CD8-positive, alpha-beta memory T cell (primary cell): ENCODE measurements around the gene LBHD2. TPM values are rescaled to one million over a fixed set of nuclear protein-coding genes. Genes with fewer than 3 reads are reported as not detected.
A peak's percentile ranks its signal among the peaks of the same experiment; 100 is the strongest.

Source experiments
- CTCF ChIA-PET: fragments of 350-600 bp; sonication (Branson Sonifier 250); formaldehyde crosslinking; loops from one replicate; lab custom pipeline; 2021; ENCODE audit warnings: antibody characterized with exemption; lab: Charles Lee
- POLR2A ChIA-PET: fragments of 350-600 bp; sonication (Branson Sonifier 250); formaldehyde crosslinking; loops from one replicate; lab custom pipeline; 2021; ENCODE audit warnings: antibody characterized with exemption; lab: Charles Lee
- DNase-seq, 5 donors: peaks; one replicate each; pipeline versions ENCODE4 v3.0.0 to v3.0.0-alpha.2; 2020 to 2022; ENCODE audit warnings: mixed read lengths in 1 of 5
- H3K27ac ChIP-seq: one replicate; pipeline ENCODE4 v1.7.0; 2013; ENCODE audit warnings: low read depth, mild to moderate bottlenecking, low read length, moderate library complexity
- H3K27me3 ChIP-seq: 2 replicates; pipeline ENCODE4 v1.7.0; 2013; ENCODE audit warnings: low read length, mild to moderate bottlenecking; ENCODE audit not compliant: insufficient read depth, poor library complexity, severe bottlenecking
- H3K36me3 ChIP-seq: 2 replicates; pipeline ENCODE4 v1.7.0; 2013; ENCODE audit warnings: mild to moderate bottlenecking, low read length, moderate library complexity; ENCODE audit not compliant: insufficient read depth
- H3K4me1 ChIP-seq: 2 replicates; pipeline ENCODE4 v1.7.0; 2013; ENCODE audit warnings: mild to moderate bottlenecking, low read length, moderate library complexity; ENCODE audit not compliant: insufficient read depth
- H3K4me3 ChIP-seq: 2 replicates; pipeline ENCODE4 v1.7.0; 2013; ENCODE audit warnings: mild to moderate bottlenecking, low read length
- H3K9me3 ChIP-seq: 2 replicates; pipeline ENCODE4 v1.7.0; 2013; ENCODE audit warnings: mild to moderate bottlenecking, low read length
- H3K27ac Mint-ChIP-seq, 8 donors: one replicate each; pipeline ENCODE4 v1.8.0; 2020 to 2021; ENCODE audit warnings: mixed read lengths in 8 of 8, mild to moderate bottlenecking in 6 of 8, inconsistent platforms in 3 of 8, moderate library complexity in 3 of 8
- H3K27me3 Mint-ChIP-seq, 2 donors: one replicate each; pipeline ENCODE4 v1.8.0; 2020 to 2021; ENCODE audit warnings: mixed read lengths in 2 of 2, mild to moderate bottlenecking in 1 of 2, moderate library complexity in 1 of 2
- H3K36me3 Mint-ChIP-seq, 3 donors: one replicate each; pipeline ENCODE4 v1.8.0; 2020 to 2021; ENCODE audit warnings: mixed read lengths in 3 of 3, inconsistent platforms in 1 of 3, mild to moderate bottlenecking in 1 of 3
- H3K4me1 Mint-ChIP-seq, 3 donors: one replicate each; pipeline ENCODE4 v1.8.0; 2020 to 2021; ENCODE audit warnings: mixed read lengths in 3 of 3, inconsistent platforms in 1 of 3, mild to moderate bottlenecking in 1 of 3
- H3K4me3 Mint-ChIP-seq, 7 donors: one replicate each; pipeline ENCODE4 v1.8.0; 2020 to 2021; ENCODE audit warnings: mixed read lengths in 7 of 7, mild to moderate bottlenecking in 6 of 7, moderate library complexity in 4 of 7, inconsistent platforms in 2 of 7
- H3K9me3 Mint-ChIP-seq, 5 donors: one replicate each; pipeline ENCODE4 v1.8.0; 2020 to 2022; ENCODE audit warnings: mixed read lengths in 5 of 5, mild to moderate bottlenecking in 3 of 5, moderate library complexity in 2 of 5, inconsistent platforms in 1 of 5
- polyA plus RNA-seq: library from polyadenylated mRNA; unstranded; fragments of 300-500 nt; fragmentation: Illumina TruSeq; gene quantifications from one replicate; pipeline ENCODE4 v1.2.3, GENCODE V29; 2021
- total RNA-seq, 2 experiments: library from RNA; stranded (reverse); gene quantifications; one replicate each; pipeline ENCODE4 v1.2.3, GENCODE V29; 2021

Gene LBHD2
- total and polyA plus RNA-seq, 3 experiments from 2014 or later, result not detected

- peaks cover 0 to 12% (median 5%) of the 10 kb centered on the region in 3 donors for H3K4me1 Mint-ChIP-seq
- Histone ChIP-seq H3K4me1 (peaks cover 5% of the 10 kb centered on the region), H3K27me3 (peaks cover 10% of the 10 kb centered on the region), H3K4me3 (no peak overlapping the region), H3K27ac (no peak overlapping the region), H3K9me3 (no peaks in the 10 kb centered on the region), H3K36me3 (no peaks in the 10 kb centered on the region)
- H3K27ac Mint-ChIP-seq, result no peak overlapping the region
- ChIA-PET POLR2A (no interaction called here), CTCF (no interaction called here)
- H3K4me3 Mint-ChIP-seq, result no peak overlapping the region
- peaks cover 14 to 30% of the 10 kb centered on the region in 2 donors for H3K27me3 Mint-ChIP-seq
- H3K36me3 Mint-ChIP-seq, result peaks cover 0 to 1% (median 0%) of the 10 kb centered on the region in 3 donors
- DNase-seq, result no peak
- H3K9me3 Mint-ChIP-seq, result no peaks in the 10 kb centered on the region
These were observed 18.1 kb downstream of the LBHD2 start for GRCh38 chr14:103101963-103102688.

GRCh38 chr14:103102689-103103260 is 18.8 kb downstream of the LBHD2 start:
- Mint-ChIP-seq H3K27ac (no peak overlapping the region), H3K4me3 (no peak overlapping the region), H3K36me3 (peaks cover 0 to 1% (median 0%) of the 10 kb centered on the region in 3 donors), H3K9me3 (no peaks in the 10 kb centered on the region), H3K4me1 (peaks cover 0 to 12% (median 5%) of the 10 kb centered on the region in 3 donors), H3K27me3 (peaks cover 14 to 25% of the 10 kb centered on the region in 2 donors)
- Histone ChIP-seq H3K4me3 (no peak overlapping the region), H3K36me3 (no peaks in the 10 kb centered on the region), H3K27ac (no peak overlapping the region), H3K9me3 (no peaks in the 10 kb centered on the region), H3K4me1 (peaks cover 5% of the 10 kb centered on the region), H3K27me3 (peaks cover 10% of the 10 kb centered on the region)
- ChIA-PET POLR2A (no interaction called here), CTCF (interaction anchor here (4.3 kb wide), 1 partner anchor 7 kb away, joined by 28 read pairs; the partner anchor contains the start of gene EXOC3L4)
- DNase-seq, result no peak

GRCh38 chr14:103103461-103104388 is 19.7 kb downstream of the LBHD2 start:
- no peak overlapping the region for H3K27ac ChIP-seq
- Mint-ChIP-seq H3K4me1 (peaks cover 0 to 12% (median 5%) of the 10 kb centered on the region in 3 donors), H3K27ac (no peak overlapping the region), H3K9me3 (no peaks in the 10 kb centered on the region), H3K36me3 (peaks cover 0 to 1% (median 0%) of the 10 kb centered on the region in 3 donors), H3K4me3 (peak overlapping the region in 1 of 7 donors; percentile 68), H3K27me3 (peaks cover 16 to 25% of the 10 kb centered on the region in 2 donors)
- no peaks in the 10 kb centered on the region for H3K9me3 ChIP-seq
- H3K27me3 ChIP-seq, result peaks cover 10% of the 10 kb centered on the region
- ChIA-PET CTCF (interaction anchor here (0.9 to 4.3 kb wide), 10 partner anchors 8 to 409 kb away, joined by 3 to 28 read pairs (median 8); partner anchors contain the start of gene EXOC3L4), POLR2A (no interaction called here)
- H3K36me3 ChIP-seq, result no peaks in the 10 kb centered on the region
- H3K4me3 ChIP-seq, result no peak overlapping the region
- peaks cover 5% of the 10 kb centered on the region for H3K4me1 ChIP-seq
- DNase-seq, result no peak

GRCh38 chr14:103104389-103104653 is 20.3 kb downstream of the LBHD2 start:
- no peak overlapping the region for H3K27ac Mint-ChIP-seq
- H3K27me3 Mint-ChIP-seq, result peaks cover 16 to 25% of the 10 kb centered on the region in 2 donors
- DNase-seq, result no peak
- Histone ChIP-seq H3K4me3 (no peak overlapping the region), H3K27ac (no peak overlapping the region), H3K4me1 (peaks cover 5% of the 10 kb centered on the region), H3K9me3 (no peaks in the 10 kb centered on the region), H3K27me3 (peaks cover 10% of the 10 kb centered on the region), H3K36me3 (no peaks in the 10 kb centered on the region)
- POLR2A ChIA-PET, result no interaction called here
- H3K4me3 Mint-ChIP-seq, result no peak overlapping the region
- peaks cover 0 to 12% (median 5%) of the 10 kb centered on the region in 3 donors for H3K4me1 Mint-ChIP-seq
- peaks cover 0 to 1% (median 0%) of the 10 kb centered on the region in 3 donors for H3K36me3 Mint-ChIP-seq
- no peaks in the 10 kb centered on the region for H3K9me3 Mint-ChIP-seq
- CTCF ChIA-PET, result interaction anchor here (0.6 to 4.3 kb wide), 21 partner anchors 9 to 417 kb away, joined by 3 to 28 read pairs (median 5); partner anchors contain the start of gene EXOC3L4

DNA sequence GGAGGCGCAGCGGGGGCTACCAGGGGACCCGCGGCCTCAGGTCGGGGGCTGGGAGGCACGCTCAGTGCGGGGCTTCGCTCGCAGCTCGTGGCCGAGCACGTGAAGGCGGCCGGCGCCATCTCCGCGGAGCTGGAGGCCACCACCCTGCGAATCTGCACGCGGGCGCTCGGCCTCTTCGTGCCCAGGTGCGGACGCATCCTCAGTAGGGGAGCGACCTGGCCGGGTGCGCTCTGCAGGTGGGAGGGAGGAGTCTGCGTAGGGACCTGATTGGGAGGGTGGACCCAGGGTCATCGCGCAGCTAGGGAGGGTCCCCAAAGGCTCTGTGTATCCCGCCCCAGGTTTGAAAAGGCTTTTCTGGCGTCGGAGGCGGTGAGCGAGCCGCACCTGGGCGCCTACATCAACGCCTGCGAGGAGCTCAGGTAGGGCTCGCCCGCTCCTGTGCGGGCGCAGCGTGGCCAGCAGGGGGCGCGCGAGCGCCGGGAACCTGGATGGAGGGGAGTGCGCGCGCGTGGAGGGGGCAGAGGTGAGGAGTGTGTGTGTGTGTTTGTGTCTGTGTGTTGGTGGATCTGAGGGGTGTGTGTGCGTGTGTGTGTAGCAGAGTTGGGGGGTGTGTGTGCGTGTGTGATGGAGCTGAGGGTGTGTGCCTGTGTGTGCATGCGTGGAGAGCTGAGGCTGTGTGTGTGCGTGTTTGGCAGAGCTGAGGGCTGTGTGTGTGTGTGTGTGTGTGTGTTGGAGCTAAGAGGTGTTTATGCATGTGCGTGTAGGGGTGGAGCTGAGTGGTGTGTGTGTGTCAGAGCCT is 20.8 kb downstream of the LBHD2 start:
- peak; percentile 59 to 73 (median 65) for DNase-seq
- Mint-ChIP-seq H3K27me3 (peaks cover 16 to 25% of the 10 kb centered on the region in 2 donors), H3K4me1 (peaks cover 0 to 12% (median 5%) of the 10 kb centered on the region in 3 donors), H3K4me3 (peak overlapping the region in 3 of 7 donors; percentile 27 to 40 (median 38)), H3K36me3 (peaks cover 0 to 1% (median 0%) of the 10 kb centered on the region in 3 donors), H3K9me3 (no peaks in the 10 kb centered on the region), H3K27ac (no peak overlapping the region)
- no peaks in the 10 kb centered on the region for H3K9me3 ChIP-seq
- H3K4me3 ChIP-seq, result no peak overlapping the region
- POLR2A ChIA-PET, result no interaction called here
- H3K27me3 ChIP-seq, result peaks cover 10% of the 10 kb centered on the region
- no peak overlapping the region for H3K27ac ChIP-seq
- CTCF ChIA-PET, result interaction anchor here (0.6 to 4.3 kb wide), 23 partner anchors 9 to 418 kb away, joined by 3 to 28 read pairs (median 5); partner anchors contain the start of gene EXOC3L4
- no peaks in the 10 kb centered on the region for H3K36me3 ChIP-seq
- H3K4me1 ChIP-seq, result peaks cover 5% of the 10 kb centered on the region

DNA sequence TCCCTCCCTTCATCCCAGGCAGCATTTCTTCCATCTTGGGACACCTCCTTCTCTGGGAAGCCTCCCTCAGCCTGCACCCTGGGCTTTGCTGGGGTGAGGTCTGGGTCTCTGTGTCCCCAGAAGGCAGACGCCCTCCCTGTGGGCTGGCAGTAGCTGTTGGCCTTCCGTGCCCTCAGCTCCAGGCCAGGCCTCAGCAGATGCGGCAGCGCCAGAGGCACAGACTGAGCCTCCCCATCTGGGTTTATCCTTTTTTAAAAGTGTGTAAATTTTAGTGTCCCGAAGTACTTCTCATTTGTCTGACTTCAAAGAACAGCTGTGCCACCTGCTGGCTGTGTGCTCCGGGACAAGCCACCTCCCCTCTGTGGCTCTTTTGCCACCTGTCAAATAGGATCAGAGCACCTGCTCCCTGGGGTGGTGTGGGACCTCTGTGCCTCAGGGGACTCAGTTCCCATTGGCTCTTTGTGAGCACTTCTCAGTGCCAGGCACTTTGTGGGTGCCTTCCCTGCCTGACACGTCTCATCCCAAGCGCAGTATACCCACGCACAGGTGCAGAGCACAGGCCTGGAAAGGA is 21.7 kb downstream of the LBHD2 start:
- H3K27me3 ChIP-seq, result peaks cover 10% of the 10 kb centered on the region
- H3K4me3 Mint-ChIP-seq, result no peak overlapping the region

DNA sequence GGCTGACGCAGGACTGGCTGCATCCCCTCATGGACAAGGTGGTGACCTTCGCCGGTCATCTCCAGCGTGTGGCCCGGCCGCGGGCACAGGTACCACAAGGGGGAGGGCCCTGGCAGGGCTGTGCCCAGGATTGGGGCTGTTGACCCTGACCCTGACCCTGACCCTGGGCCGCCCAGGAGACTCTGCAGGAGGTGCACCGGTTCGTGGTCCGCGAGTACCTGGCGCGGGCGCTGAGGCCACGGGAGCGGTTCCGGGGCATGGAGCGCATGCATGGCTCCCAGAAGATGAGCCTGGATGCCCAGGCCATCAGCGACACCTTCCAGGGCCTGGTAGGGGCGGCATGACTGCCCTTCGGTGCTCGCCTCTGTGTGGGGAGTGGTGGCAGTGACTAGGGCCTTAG is 23.4 kb downstream of the LBHD2 start:
- Histone ChIP-seq H3K9me3 (no peaks in the 10 kb centered on the region), H3K36me3 (no peaks in the 10 kb centered on the region), H3K4me3 (no peak overlapping the region), H3K27me3 (peaks cover 7% of the 10 kb centered on the region), H3K4me1 (peaks cover 5% of the 10 kb centered on the region), H3K27ac (no peak overlapping the region)
- no peaks in the 10 kb centered on the region for H3K9me3 Mint-ChIP-seq
- POLR2A ChIA-PET, result no interaction called here
- peaks cover 0 to 10% (median 5%) of the 10 kb centered on the region in 3 donors for H3K4me1 Mint-ChIP-seq
- DNase-seq, result no peak
- H3K4me3 Mint-ChIP-seq, result no peak overlapping the region
- H3K27ac Mint-ChIP-seq, result peak overlapping the region in 1 of 8 donors; percentile 78
- CTCF ChIA-PET, result interaction anchor here (4.3 kb wide), 1 partner anchor 12 kb away, joined by 28 read pairs; the partner anchor contains the start of gene EXOC3L4
- peaks cover 0 to 1% (median 0%) of the 10 kb centered on the region in 3 donors for H3K36me3 Mint-ChIP-seq
- peaks cover 15 to 20% of the 10 kb centered on the region in 2 donors for H3K27me3 Mint-ChIP-seq

More for the DNA sequence above, 21.7 kb downstream of the LBHD2 start:
- Mint-ChIP-seq H3K4me1 (peaks cover 0 to 12% (median 5%) of the 10 kb centered on the region in 3 donors), H3K27me3 (peaks cover 16 to 25% of the 10 kb centered on the region in 2 donors), H3K36me3 (peaks cover 0 to 1% (median 0%) of the 10 kb centered on the region in 3 donors), H3K9me3 (no peaks in the 10 kb centered on the region), H3K27ac (no peak overlapping the region)
- Histone ChIP-seq H3K4me1 (peaks cover 5% of the 10 kb centered on the region), H3K9me3 (no peaks in the 10 kb centered on the region), H3K4me3 (no peak overlapping the region), H3K36me3 (no peaks in the 10 kb centered on the region), H3K27ac (no peak overlapping the region)
- POLR2A ChIA-PET, result no interaction called here
- CTCF ChIA-PET, result interaction anchor here (0.9 to 4.3 kb wide), 15 partner anchors 10 to 411 kb away, joined by 3 to 28 read pairs (median 6); partner anchors contain the start of gene EXOC3L4
- no peak for DNase-seq
